Neural progenitor cell (in vitro differentiated cells): ENCODE results near the gene CUL5.

Experiments
- EZH2 ChIP-seq: fragments of 200-600 bp; sonication (generic); IDR thresholded peaks from 2 replicates; pipeline ENCODE4 v1.6.1; 2017; ENCODE audit warnings: antibody characterized with exemption, mild to moderate bottlenecking, moderate library complexity
- TF ChIP-seq, protein P1 (sequence below): fragments of 200-600 bp; sonication (generic); IDR thresholded peaks from 2 replicates; pipeline ENCODE4 v1.5.1; 2017; ENCODE audit warnings: antibody characterized with exemption, mild to moderate bottlenecking

- TF ChIP-seq, protein P1, sequence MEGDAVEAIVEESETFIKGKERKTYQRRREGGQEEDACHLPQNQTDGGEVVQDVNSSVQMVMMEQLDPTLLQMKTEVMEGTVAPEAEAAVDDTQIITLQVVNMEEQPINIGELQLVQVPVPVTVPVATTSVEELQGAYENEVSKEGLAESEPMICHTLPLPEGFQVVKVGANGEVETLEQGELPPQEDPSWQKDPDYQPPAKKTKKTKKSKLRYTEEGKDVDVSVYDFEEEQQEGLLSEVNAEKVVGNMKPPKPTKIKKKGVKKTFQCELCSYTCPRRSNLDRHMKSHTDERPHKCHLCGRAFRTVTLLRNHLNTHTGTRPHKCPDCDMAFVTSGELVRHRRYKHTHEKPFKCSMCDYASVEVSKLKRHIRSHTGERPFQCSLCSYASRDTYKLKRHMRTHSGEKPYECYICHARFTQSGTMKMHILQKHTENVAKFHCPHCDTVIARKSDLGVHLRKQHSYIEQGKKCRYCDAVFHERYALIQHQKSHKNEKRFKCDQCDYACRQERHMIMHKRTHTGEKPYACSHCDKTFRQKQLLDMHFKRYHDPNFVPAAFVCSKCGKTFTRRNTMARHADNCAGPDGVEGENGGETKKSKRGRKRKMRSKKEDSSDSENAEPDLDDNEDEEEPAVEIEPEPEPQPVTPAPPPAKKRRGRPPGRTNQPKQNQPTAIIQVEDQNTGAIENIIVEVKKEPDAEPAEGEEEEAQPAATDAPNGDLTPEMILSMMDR = no peak
- no peak for TF ChIP-seq EZH2
Measured at GRCh38 chr11:108148556-108148955, 139.9 kb downstream of the CUL5 start.
